HCT116 (cell line): ENCODE data around the gene CCDC63. TPM values are rescaled to one million over a fixed set of nuclear protein-coding genes. Genes with fewer than 3 reads are reported as not detected.

Experiments used
- ATAC-seq: fragments of 200-7000 bp; cut with Tn5 transposase; 2 replicates; pipeline ENCODE4 v1.9.1; 2020; ENCODE audit warnings: mild to moderate bottlenecking, moderate library complexity
- BruUV-seq: library from RNA; stranded (reverse); fragments of 400-500 nt; replicated peaks from 2 replicates; lab custom pipeline; 2021; lab: Mats Ljungman, UMichigan
- CTCF ChIA-PET: fragments of 300-600 bp; sonication (Branson Sonifier 250); formaldehyde crosslinking; loops from one replicate; lab custom pipeline; 2021; ENCODE audit warnings: antibody characterized with exemption; lab: Charles Lee
- POLR2A ChIA-PET: fragments of 300-600, 350-600 bp; sonication (Branson Sonifier 250); formaldehyde crosslinking; loops from one replicate; lab custom pipeline; 2021; ENCODE audit warnings: antibody characterized with exemption; lab: Charles Lee
- RAD21 ChIA-PET, 2 experiments: fragments of 300-600 bp; sonication (Branson Sonifier 250); formaldehyde crosslinking; loops; one replicate each; lab custom pipeline; 2023; ENCODE audit warnings: low total read pairs in 2 of 2; ENCODE audit not compliant: uncharacterized antibody in 2 of 2, unreplicated experiment in 2 of 2, low non-redundant PET in 1 of 2; lab: Charles Lee
- DNase-seq: peaks from one replicate; pipeline ENCODE4 v3.0.0-alpha.2; 2010; ENCODE audit warnings: low read depth, low spot score
- H2AFZ ChIP-seq: fragments of 200-600 bp; shearing (Covaris generic), sonication (generic); 2 replicates; pipeline ENCODE4 v1.6.1; 2017; ENCODE audit warnings: low read depth, mixed run types, mixed read lengths, antibody characterized with exemption, low read length; ENCODE audit not compliant: poor library complexity, severe bottlenecking
- H3K27ac ChIP-seq: 2 replicates; pipeline ENCODE4 v1.5.1; 2012; ENCODE audit warnings: low read depth, low read length
- H3K27me3 ChIP-seq: fragments of 200-600 bp; sonication (generic); 2 replicates; pipeline ENCODE4 v1.6.1; 2016; ENCODE audit warnings: mixed run types, low read length, mixed read lengths; ENCODE audit not compliant: insufficient read depth
- H3K36me3 ChIP-seq, 2 experiments: fragments of 200-500 bp in 1 of 2; fragments of 200-600 bp in 1 of 2; sonication (Bioruptor generic) in 1 of 2; sonication (generic) in 1 of 2; 2 replicates each; pipeline versions ENCODE4 v1.5.1 to v1.6.1; 2014 to 2016; ENCODE audit warnings: low read length in 2 of 2, inconsistent platforms in 1 of 2, mixed read lengths in 1 of 2, mixed run types in 1 of 2; ENCODE audit not compliant: insufficient read depth in 2 of 2, control insufficient read depth in 1 of 2
- H3K4me1 ChIP-seq, 2 experiments: fragments of 200-600 bp in 1 of 2; sonication (generic) in 1 of 2; 2 replicates each; pipeline versions ENCODE4 v1.5.1 to v1.6.1; 2012 to 2017; ENCODE audit warnings: low read length in 2 of 2, inconsistent platforms in 1 of 2, mild to moderate bottlenecking in 1 of 2, mixed read lengths in 1 of 2, mixed run types in 1 of 2, moderate library complexity in 1 of 2; ENCODE audit not compliant: insufficient read depth in 2 of 2, control insufficient read depth in 1 of 2
- H3K4me2 ChIP-seq: fragments of 200-600 bp; sonication (generic); 2 replicates; pipeline ENCODE4 v1.6.1; 2017; ENCODE audit warnings: mixed run types, low read length, mixed read lengths
- H3K4me3 ChIP-seq, 2 experiments: fragments of 200-600 bp in 1 of 2; sonication (generic) in 1 of 2; replicated peaks in 1 of 2; 2 replicates each; pipeline ENCODE4 v1.5.1; 2011 to 2016; ENCODE audit warnings: low read length in 2 of 2, control low read depth in 1 of 2, low read depth in 1 of 2, mild to moderate bottlenecking in 1 of 2, mixed read lengths in 1 of 2, mixed run types in 1 of 2
- H3K79me2 ChIP-seq: fragments of 200-600 bp; sonication (generic); 2 replicates; pipeline ENCODE4 v1.6.1; 2017; ENCODE audit warnings: mild to moderate bottlenecking, mixed run types, low read length, moderate library complexity, mixed read lengths; ENCODE audit not compliant: insufficient read depth
- H3K9ac ChIP-seq: fragments of 200-600 bp; sonication (generic); 2 replicates; pipeline ENCODE4 v1.6.1; 2016; ENCODE audit warnings: low read length, mixed read lengths
- H3K9me2 ChIP-seq: fragments of 200-600 bp; sonication (generic), shearing (Covaris generic); 2 replicates; pipeline ENCODE4 v1.6.1; 2017; ENCODE audit warnings: mixed run types, mild to moderate bottlenecking, moderate library complexity; ENCODE audit not compliant: insufficient read depth
- H3K9me3 ChIP-seq, 2 experiments: fragments of 200-500 bp in 1 of 2; fragments of 200-600 bp in 1 of 2; sonication (Bioruptor generic) in 1 of 2; sonication (generic) in 1 of 2; 2 replicates each; pipeline ENCODE4 v1.6.1; 2014 to 2017; ENCODE audit warnings: low read length in 2 of 2, mixed read lengths in 2 of 2, inconsistent platforms in 1 of 2, low read depth in 1 of 2, mild to moderate bottlenecking in 1 of 2, mixed run types in 1 of 2, moderate library complexity in 1 of 2; ENCODE audit not compliant: control insufficient read depth in 1 of 2, insufficient read depth in 1 of 2
- H4K20me1 ChIP-seq: fragments of 200-600 bp; sonication (generic), shearing (Covaris generic); 2 replicates; pipeline ENCODE4 v1.6.1; 2017; ENCODE audit warnings: mixed run types, mild to moderate bottlenecking, moderate library complexity; ENCODE audit not compliant: insufficient read depth
- CBX3 ChIP-seq: IDR thresholded peaks from 2 replicates; pipeline ENCODE4 v1.6.1; 2012; ENCODE audit warnings: low read depth
- CEBPB ChIP-seq: IDR thresholded peaks from 2 replicates; pipeline ENCODE4 v1.6.1; 2012; ENCODE audit warnings: low read depth
- EGR1 ChIP-seq: IDR thresholded peaks from 2 replicates; pipeline ENCODE4 v1.6.1; 2012; ENCODE audit warnings: low read depth
- EZH2 ChIP-seq: fragments of 200-600 bp; sonication (generic); IDR thresholded peaks from 2 replicates; pipeline ENCODE4 v1.6.1; 2017; ENCODE audit warnings: antibody characterized with exemption, mixed run types
- EZH2phosphoT487 ChIP-seq: fragments of 200-600 bp; IDR thresholded peaks from 2 replicates; pipeline ENCODE4 v1.6.1; 2018; ENCODE audit warnings: antibody characterized with exemption, borderline replicate concordance
- FOSL1 ChIP-seq: IDR thresholded peaks from 2 replicates; pipeline ENCODE4 v1.6.1; 2012; ENCODE audit warnings: low read depth
- JUND ChIP-seq: IDR thresholded peaks from 2 replicates; pipeline ENCODE4 v1.6.1; 2012
- POLR2A ChIP-seq: IDR thresholded peaks from 2 replicates; pipeline ENCODE4 v1.7.0; 2011; ENCODE audit warnings: borderline replicate concordance; ENCODE audit not compliant: insufficient read depth, insufficient read length; ENCODE audit errors: extremely low read depth
- POLR2AphosphoS5 ChIP-seq: IDR thresholded peaks from 2 replicates; pipeline ENCODE4 v1.6.1; 2011; ENCODE audit warnings: mild to moderate bottlenecking, low read depth, low read length, moderate library complexity
- RAD21 ChIP-seq: IDR thresholded peaks from 2 replicates; pipeline ENCODE4 v1.6.1; 2012; ENCODE audit warnings: low read depth, mild to moderate bottlenecking
- SIN3A ChIP-seq: IDR thresholded peaks from 2 replicates; pipeline ENCODE4 v1.6.1; 2012; ENCODE audit warnings: low read depth
- TCF7L2 ChIP-seq: IDR thresholded peaks from 2 replicates; pipeline ENCODE4 v1.7.0; 2011; ENCODE audit warnings: borderline replicate concordance, inconsistent platforms; ENCODE audit not compliant: insufficient read depth, insufficient read length; ENCODE audit errors: extremely low read depth
- ZFX ChIP-seq: fragments of 450-650 bp; IDR thresholded peaks from 2 replicates; pipeline ENCODE4 v1.6.1; 2017
- ZNF274 ChIP-seq: fragments of 200-500 bp; sonication (Bioruptor generic); IDR thresholded peaks from 2 replicates; pipeline ENCODE4 v1.6.1; 2014; ENCODE audit warnings: mild to moderate bottlenecking, low read depth, low read length, inconsistent platforms
- intact Hi-C: fragments of 100-400 bp; cut with micrococcal nuclease; formaldehyde crosslinking; loops from 2 replicates; pipeline ENCODE4 v1.10.0; 2022
- total RNA-seq: library from RNA; stranded (reverse); gene quantifications from one replicate; pipeline ENCODE4 v1.2.1, GENCODE V29; 2021; ENCODE audit not compliant: unreplicated experiment
- TF ChIP-seq, protein P1 (sequence below): IDR thresholded peaks from 2 replicates; pipeline ENCODE4 v1.6.1; 2012

The CCDC63 gene
- total RNA-seq, 1 experiment from 2014 or later, result 0.47 TPM

DNA sequence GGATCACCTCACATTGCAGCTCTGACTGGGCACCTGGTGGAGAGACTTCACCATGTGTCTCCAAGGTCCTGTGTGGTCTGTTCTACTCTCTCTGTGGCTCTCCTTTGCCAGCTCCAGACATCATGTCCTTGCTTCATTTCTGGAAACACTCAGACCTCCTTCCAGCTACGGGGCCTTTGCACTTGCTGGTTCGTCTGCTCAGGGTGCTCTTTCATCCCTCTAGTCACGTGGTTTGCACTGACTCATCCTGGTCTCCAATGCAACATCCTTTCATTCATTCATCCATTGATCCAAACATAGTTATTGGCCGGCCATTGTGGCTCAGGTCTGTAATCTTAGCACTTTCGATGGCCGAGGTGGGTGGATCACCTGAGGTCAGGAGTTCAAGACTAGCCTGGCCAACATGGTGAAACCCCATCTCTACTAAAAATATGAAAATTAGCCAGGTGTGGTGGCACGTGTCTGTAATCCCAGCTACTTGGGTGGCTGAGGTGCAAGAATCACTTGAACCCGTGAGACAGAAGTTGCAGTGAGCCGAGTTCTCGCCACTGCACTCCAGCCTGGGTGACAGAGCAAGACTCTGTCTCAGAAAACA lies 23.9 kb upstream of the CCDC63 start:
- TF ChIP-seq POLR2AphosphoS5 (no peak), RAD21 (no peak), ZNF274 (no peak), CBX3 (no peak), SIN3A (no peak)
- TF ChIP-seq, all 23 proteins: peak for 0
- BruUV-seq, result no TSS peak
- ATAC-seq, result no peak
- Histone ChIP-seq H3K9ac (no peak overlapping the region), H3K27me3 (no peaks in the 10 kb centered on the region), H3K9me2 (no peaks in the 10 kb centered on the region), H3K9me3 (no peaks in the 10 kb centered on the region), H3K36me3 (no peaks in the 10 kb centered on the region), H3K79me2 (no peaks in the 10 kb centered on the region), H3K4me3 (no peak overlapping the region), H2AFZ (no peak overlapping the region), H3K4me2 (no peak overlapping the region), H3K27ac (no peak overlapping the region), H4K20me1 (no peaks in the 10 kb centered on the region), H3K4me1 (peaks cover 0 to 4% of the 10 kb centered on the region in 2 experiments; a peak in 2 of 4 replicates)
- ChIA-PET POLR2A (no interaction called here), RAD21 (no interaction called here), CTCF (no interaction called here)
- DNase-seq, result no peak
- intact Hi-C loops, result no loop called here

DNA sequence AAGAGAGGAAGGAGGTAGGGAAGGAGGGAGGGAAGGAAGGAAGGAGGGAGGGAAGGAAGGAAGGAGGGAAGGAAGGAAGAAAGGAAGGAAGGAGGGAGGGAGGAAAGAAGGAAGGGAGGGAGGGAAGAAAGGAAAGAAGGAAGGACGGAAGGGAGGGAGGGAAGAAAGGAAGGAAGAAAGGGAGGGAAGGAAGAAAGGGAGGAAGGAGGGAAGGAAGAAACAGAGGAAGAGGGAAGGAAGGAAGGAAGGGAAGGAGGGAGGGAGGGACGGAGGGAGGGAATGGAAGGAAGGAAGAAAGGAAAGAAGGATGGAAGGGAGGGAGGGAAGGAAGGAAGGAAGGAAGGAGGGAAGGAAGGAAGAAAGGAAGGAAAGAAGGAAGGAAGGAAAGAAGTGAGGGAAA lies 22.4 kb upstream of the CCDC63 start:
- Histone ChIP-seq H3K4me1 (peaks cover 0 to 4% of the 10 kb centered on the region in 2 experiments; a peak in 2 of 4 replicates), H3K4me2 (no peak overlapping the region), H2AFZ (no peak overlapping the region), H3K27me3 (no peaks in the 10 kb centered on the region), H3K9me2 (no peaks in the 10 kb centered on the region), H3K9me3 (no peaks in the 10 kb centered on the region), H3K79me2 (no peaks in the 10 kb centered on the region), H3K27ac (no peak overlapping the region), H4K20me1 (no peaks in the 10 kb centered on the region), H3K9ac (no peak overlapping the region), H3K4me3 (no peak overlapping the region), H3K36me3 (no peaks in the 10 kb centered on the region)
- CTCF ChIA-PET, result interaction anchor here (1.4 kb wide), 1 partner anchor 120 kb away, joined by 4 read pairs; no protein-coding TSS in a partner anchor
- TF ChIP-seq POLR2A (no peak), CEBPB (no peak), FOSL1 (no peak), EGR1 (no peak), POLR2AphosphoS5 (no peak), TCF7L2 (no peak), EZH2phosphoT487 (no peak), ZNF274 (no peak), ZFX (no peak), JUND (no peak), RAD21 (no peak), EZH2 (no peak)
- TF ChIP-seq, protein P1, sequence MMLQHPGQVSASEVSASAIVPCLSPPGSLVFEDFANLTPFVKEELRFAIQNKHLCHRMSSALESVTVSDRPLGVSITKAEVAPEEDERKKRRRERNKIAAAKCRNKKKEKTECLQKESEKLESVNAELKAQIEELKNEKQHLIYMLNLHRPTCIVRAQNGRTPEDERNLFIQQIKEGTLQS, result no peak
- DNase-seq (no peak), ATAC-seq (no peak)
- intact Hi-C loops, result no loop called here
- POLR2A ChIA-PET, result no interaction called here
- no TSS peak for BruUV-seq
- RAD21 ChIA-PET, result no interaction called here
